HG02588 (cell line): ENCODE measurements around the gene ZNF587.
"Not testable (repeated sequence)": the region's sequence is repeated elsewhere in the genome, so short reads cannot be mapped to it uniquely, and the experiment has no call there.

Source experiments
- ATAC-seq: cut with Tn5 transposase; IDR thresholded peaks from one replicate; pipeline ENCODE4 v1.9.1; 2021; ENCODE audit warnings: mild to moderate bottlenecking, moderate library complexity; ENCODE audit not compliant: unreplicated experiment

The ZNF587 gene

DNA sequence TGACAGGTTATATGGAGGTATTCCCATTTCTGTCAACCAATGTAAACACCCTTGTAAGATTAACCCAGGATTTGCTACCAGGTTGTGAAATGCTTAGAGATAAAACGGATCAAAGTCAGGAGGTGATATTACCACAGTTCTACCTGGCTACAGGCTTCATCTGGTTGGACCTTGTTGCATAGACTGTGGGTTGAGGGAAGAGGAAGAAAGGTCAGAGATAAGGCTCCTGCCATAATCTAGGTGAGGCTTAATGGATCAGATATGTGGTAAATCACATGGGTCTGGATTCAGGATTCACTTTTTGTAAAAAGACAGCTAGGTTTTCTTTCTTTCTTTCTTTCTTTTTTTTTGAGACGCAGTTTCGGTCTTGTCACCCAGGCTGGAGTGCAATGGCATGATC lies 28.2 kb upstream of the ZNF587 start:
- ATAC-seq: not testable (repeated sequence)

- ATAC-seq: not testable (repeated sequence)
These were observed 26.5 kb upstream of the ZNF587 start for GRCh38 chr19:57823155-57823554.

DNA sequence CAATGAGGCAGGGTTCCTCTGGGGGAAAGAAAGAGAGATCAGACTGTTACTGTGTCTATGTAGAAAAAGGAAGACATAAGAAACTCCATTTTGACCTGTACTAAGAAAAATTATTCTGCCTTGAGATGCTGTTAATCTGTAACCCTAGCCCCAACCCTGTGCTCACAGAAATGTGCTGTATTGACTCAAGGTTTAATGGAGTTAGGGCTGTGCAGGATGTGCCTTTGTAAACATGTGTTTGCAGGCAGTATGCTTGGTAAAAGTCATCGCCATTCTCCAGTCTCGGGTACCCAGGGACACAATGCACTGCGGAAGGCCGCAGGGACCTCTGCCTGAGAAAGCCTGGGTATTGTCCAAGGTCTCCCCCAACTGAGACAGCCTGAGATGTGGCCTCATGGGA lies 26.1 kb upstream of the ZNF587 start:
- ATAC-seq: not testable (repeated sequence)

GRCh38 chr19:57825511-57825910 lies 24.1 kb upstream of the ZNF587 start:
- ATAC-seq: no peak

GRCh38 chr19:57829316-57829715 lies 20.3 kb upstream of the ZNF587 start:
- ATAC-seq: no peak

- ATAC-seq: no peak
These were observed 19.5 kb upstream of the ZNF587 start, which contains the start of gene ZNF587B for GRCh38 chr19:57830071-57830602. Gene ZNF587B, plus strand, starts transcription at chr19:57830299. Its CDS starts 230 bp downstream, at chr19:57830529.

- ATAC-seq: not testable (repeated sequence)
These were observed 12.7 kb upstream of the ZNF587 start for GRCh38 chr19:57836991-57837390.

DNA sequence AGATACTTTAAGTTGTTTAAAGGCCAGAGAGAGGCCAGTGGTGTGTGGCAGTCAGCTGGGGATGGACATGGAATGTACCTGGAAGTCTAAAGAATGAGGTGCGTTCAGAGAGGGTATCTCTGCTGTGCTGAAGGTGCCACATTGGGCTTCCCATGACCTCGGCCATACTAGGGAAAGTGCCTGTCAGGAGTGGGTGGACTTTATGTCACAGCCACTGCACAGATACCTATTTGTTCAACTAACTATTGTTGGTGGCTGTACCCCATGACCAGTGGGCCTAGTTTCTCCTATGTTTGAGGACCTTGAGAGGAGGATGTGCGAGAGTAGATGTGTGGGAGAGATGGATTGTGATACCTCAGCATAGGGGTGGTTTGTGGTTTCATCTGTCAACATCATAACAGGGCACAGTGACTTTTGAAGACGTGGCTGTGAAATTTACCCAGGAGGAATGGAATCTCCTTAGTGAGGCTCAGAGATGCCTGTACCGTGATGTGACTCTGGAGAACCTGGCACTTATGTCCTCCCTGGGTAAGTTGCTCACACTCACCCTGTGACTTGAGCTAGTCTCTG lies 11.0 kb upstream of the ZNF587 start:
- ATAC-seq: not testable (repeated sequence)

- no peak for ATAC-seq
These were observed 8.4 kb upstream of the ZNF587 start for GRCh38 chr19:57841122-57841763.

GRCh38 chr19:57847164-57847563 lies 2.5 kb upstream of the ZNF587 start:
- not testable (repeated sequence) for ATAC-seq

- ATAC-seq: peak; percentile 28
These were observed 445 bp upstream of the ZNF587 start for GRCh38 chr19:57849162-57849665.

DNA sequence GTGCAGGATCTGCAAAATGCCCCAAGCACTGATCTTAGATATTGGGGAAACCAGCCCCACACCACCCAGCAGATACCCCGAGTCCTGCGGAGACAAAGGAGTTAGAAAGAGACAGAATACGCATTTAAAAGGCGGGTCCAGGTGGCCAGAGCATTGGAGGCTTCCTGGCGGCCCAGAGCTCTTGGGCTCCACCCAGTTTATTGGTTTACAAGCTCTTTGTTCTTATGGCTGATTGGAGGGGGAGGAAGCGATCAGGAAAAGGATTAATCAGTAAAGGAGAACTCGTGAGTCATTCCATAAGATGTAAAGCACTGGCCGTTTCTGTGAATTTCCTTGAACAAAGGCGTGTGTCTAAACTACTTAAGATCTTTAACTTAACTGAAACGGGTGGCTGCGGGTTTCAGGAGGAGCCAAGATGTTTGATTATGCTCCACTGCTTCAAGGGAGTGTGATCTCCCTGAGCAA lies 926 bp downstream of the ZNF587 start:
- ATAC-seq: no peak

DNA sequence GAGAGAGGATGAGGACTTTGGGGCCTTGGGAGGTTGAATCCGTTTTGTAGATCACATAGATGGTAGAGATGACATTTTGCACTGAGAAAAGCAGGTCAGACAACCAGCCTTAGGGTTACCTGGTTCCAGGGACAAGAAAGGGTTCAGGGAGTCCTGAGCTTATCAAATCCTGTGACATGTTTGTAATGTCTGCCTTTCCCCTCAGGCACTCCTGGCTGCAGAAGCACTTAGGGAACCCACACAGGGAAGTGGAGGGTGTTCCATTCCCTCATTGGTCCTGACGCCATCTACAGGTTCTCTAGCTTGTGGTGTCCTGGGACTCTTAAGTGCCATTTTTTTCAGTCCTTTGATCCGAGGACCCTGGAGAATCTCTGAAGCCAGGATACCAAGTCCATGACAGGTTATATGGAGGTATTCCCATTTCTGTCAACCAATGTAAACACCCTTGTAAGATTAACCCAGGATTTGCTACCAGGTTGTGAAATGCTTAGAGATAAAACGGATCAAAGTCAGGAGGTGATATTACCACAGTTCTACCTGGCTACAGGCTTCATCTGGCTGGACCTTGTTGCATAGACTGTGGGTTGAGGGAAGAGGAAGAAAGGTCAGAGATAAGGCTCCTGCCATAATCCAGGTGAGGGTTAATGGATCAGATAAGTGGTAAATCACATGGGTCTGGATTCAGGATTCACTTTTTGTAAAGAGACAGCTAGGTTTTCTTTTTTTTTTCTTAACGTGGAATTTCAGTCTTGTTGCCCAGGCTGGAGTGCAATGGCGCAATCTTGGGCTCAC lies 2.3 kb downstream of the ZNF587 start:
- ATAC-seq: not testable (repeated sequence)

DNA sequence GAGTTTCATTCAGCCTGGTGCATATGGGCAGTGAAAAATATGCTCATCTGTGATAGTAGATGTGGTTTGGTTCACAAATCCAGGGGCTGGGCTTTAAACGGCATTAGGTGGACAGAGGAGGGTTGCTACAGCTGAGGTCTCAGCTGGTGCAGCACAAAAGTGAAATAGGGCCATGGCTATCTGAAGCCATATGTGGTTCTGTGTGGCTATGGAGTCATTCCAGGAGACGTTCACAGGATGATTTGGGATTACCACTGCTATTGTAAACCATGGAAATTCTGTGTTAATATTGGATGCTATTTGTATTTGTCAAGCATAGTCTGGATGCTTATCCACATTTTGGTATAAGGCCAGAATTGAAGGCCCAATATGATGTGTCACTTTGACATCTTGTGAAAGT lies 4.5 kb downstream of the ZNF587 start:
- ATAC-seq: not testable (repeated sequence)

GRCh38 chr19:57862351-57862750 lies 12.7 kb downstream of the ZNF587 start:
- not testable (repeated sequence) for ATAC-seq

GRCh38 chr19:57867868-57868492 lies 18.3 kb downstream of the ZNF587 start:
- no peak for ATAC-seq

GRCh38 chr19:57869655-57870054 lies 20.0 kb downstream of the ZNF587 start:
- ATAC-seq: not testable (repeated sequence)

DNA sequence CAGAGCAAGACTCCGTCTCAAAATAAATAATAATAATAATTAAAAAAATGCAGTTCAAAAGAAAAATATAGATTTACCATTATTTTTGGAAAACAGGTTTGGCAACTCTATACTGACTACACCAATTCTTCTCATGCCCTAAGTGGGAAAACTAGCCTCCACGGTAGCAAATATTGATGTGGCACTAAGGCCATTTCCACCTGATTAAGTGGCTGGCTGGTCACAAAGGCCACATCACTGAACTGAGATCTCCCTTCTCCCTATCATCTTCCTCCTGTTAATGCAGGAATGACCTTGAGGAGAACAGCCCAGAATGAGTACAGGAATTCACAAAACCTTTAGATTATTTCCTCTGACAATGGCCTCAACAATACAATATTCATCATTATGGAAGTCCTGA lies 20.6 kb downstream of the ZNF587 start:
- ATAC-seq: no peak

- ATAC-seq: no peak
These were observed 22.8 kb downstream of the ZNF587 start for GRCh38 chr19:57872450-57872849.

DNA sequence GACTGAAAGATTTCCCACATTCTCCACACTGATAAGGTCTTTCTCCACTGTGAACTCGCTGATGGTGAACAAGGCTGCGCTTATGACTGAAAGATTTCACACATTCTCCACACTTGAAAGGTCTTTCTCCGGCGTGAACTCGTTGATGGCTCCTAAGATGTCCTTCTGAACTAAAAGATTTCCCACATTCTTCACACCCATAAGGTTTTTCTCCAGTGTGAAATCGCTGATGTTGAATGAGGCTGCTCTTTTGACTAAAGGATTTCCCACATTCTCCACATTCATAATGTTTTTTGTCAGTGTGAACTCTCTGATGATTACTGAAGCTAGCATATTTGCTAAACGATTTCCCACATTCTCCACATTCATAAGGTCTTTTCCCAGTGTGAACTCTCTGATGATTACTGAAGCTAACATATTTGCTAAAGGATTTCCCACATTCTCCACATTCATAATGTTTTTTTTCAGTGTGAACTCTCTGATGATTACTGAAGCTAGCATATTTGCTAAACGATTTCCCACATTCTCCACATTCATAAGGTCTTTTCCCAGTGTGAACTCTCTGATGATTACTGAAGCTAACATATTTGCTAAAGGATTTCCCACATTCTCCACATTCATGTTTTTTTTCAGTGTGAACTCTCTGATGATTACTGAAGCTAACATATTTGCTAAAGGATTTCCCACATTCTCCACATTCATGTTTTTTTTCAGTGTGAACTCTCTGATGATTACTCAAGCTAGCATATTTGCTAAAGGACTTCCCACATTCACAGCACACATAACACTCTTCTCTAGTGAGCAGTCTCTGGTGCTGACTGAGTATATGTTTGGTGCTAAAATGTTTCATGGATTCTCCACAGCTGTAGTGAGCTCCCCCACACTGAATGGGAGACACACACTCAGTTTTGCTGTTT lies 24.5 kb downstream of the ZNF587 start:
- not testable (repeated sequence) for ATAC-seq
